RPMI7951 (cell line): ENCODE results near the gene C19orf44. TPM values are rescaled to one million over a fixed set of nuclear protein-coding genes. Genes with fewer than 3 reads are reported as not detected.
"Not testable (repeated sequence)": the region's sequence is repeated elsewhere in the genome, so short reads cannot be mapped to it uniquely, and the experiment has no call there.

ENCODE experiments used
- DNase-seq: peaks from one replicate; pipeline ENCODE4 v3.0.0-alpha.2; 2012; ENCODE audit warnings: low read depth
- total RNA-seq: library from RNA; depleted of rRNA; stranded (reverse); fragments of >200 nt; shearing (Covaris generic); gene quantifications from 2 replicates; pipeline ENCODE4 v1.2.3, GENCODE V29; 2014

C19orf44 gene
- total RNA-seq, 1 experiment from 2014 or later: 10.0 TPM

GRCh38 chr19:16467581-16467980 lies 28.6 kb upstream of the C19orf44 start:
- no peak for DNase-seq

GRCh38 chr19:16470541-16470910 lies 25.7 kb upstream of the C19orf44 start:
- peak; percentile 13 for DNase-seq

GRCh38 chr19:16470911-16471811 lies 25.0 kb upstream of the C19orf44 start:
- DNase-seq: peak; percentile 16

GRCh38 chr19:16472559-16472899 lies 23.7 kb upstream of the C19orf44 start:
- DNase-seq: not testable (repeated sequence)

GRCh38 chr19:16472992-16473391 lies 23.2 kb upstream of the C19orf44 start:
- no peak for DNase-seq

- no peak for DNase-seq
Observed at GRCh38 chr19:16473875-16474392, 22.3 kb upstream of the C19orf44 start.

- no peak for DNase-seq
Observed at GRCh38 chr19:16476401-16476800, 19.8 kb upstream of the C19orf44 start.

- DNase-seq: no peak
Observed at GRCh38 chr19:16477311-16477710, 18.9 kb upstream of the C19orf44 start.

- no peak for DNase-seq
Observed at GRCh38 chr19:16482745-16483144, 13.4 kb upstream of the C19orf44 start.

GRCh38 chr19:16486476-16486875 lies 9.7 kb upstream of the C19orf44 start:
- peak; percentile 15 for DNase-seq

- peak; percentile 59 for DNase-seq
Observed at GRCh38 chr19:16496613-16496983, 404 bp downstream of the C19orf44 start.

GRCh38 chr19:16497042-16497441 lies 848 bp downstream of the C19orf44 start:
- peak; percentile 15 for DNase-seq

GRCh38 chr19:16497837-16498236 lies 1.6 kb downstream of the C19orf44 start:
- DNase-seq: no peak

GRCh38 chr19:16504271-16504670 lies 8.1 kb downstream of the C19orf44 start:
- DNase-seq: no peak

GRCh38 chr19:16506161-16506560 lies 10.0 kb downstream of the C19orf44 start:
- DNase-seq: not testable (repeated sequence)

GRCh38 chr19:16506961-16507360 lies 10.8 kb downstream of the C19orf44 start:
- DNase-seq: no peak

GRCh38 chr19:16508546-16508945 lies 12.4 kb downstream of the C19orf44 start:
- DNase-seq: no peak

- DNase-seq: peak; percentile 43
Observed at GRCh38 chr19:16509141-16510061, 13.2 kb downstream of the C19orf44 start.

GRCh38 chr19:16512611-16513010 lies 16.4 kb downstream of the C19orf44 start:
- not testable (repeated sequence) for DNase-seq

GRCh38 chr19:16514383-16515019 lies 18.3 kb downstream of the C19orf44 start:
- DNase-seq: no peak

GRCh38 chr19:16516381-16516780 lies 20.2 kb downstream of the C19orf44 start:
- DNase-seq: no peak
